Activated T-helper 17 cell treated with anti-CD3 and anti-CD28 coated beads, Interleukin-2, amount 50 U/mL, for 72 hours (primary cell): ENCODE data around the gene STARD8. TPM values are rescaled to one million over a fixed set of nuclear protein-coding genes. Genes with fewer than 3 reads are reported as not detected.
"Not testable (repeated sequence)": the region's sequence is repeated elsewhere in the genome, so short reads cannot be mapped to it uniquely, and the experiment has no call there.

Experiments used
- ATAC-seq: fragments of 150-1000 bp; cut with Tn5 transposase; replicated peaks from 2 replicates; pipeline ENCODE4 v1.10.0; 2021; ENCODE audit warnings: mild to moderate bottlenecking, moderate library complexity
- H3K27ac Mint-ChIP-seq: one replicate; pipeline ENCODE4 v1.8.0; 2022; ENCODE audit warnings: mixed read lengths
- H3K27me3 Mint-ChIP-seq: one replicate; pipeline ENCODE4 v1.8.0; 2022; ENCODE audit warnings: mixed read lengths
- H3K36me3 Mint-ChIP-seq: one replicate; pipeline ENCODE4 v1.8.0; 2022; ENCODE audit warnings: low read depth, mild to moderate bottlenecking, mixed read lengths
- H3K4me1 Mint-ChIP-seq: one replicate; pipeline ENCODE4 v1.8.0; 2022; ENCODE audit warnings: mixed read lengths
- H3K4me3 Mint-ChIP-seq: one replicate; pipeline ENCODE4 v1.8.0; 2022; ENCODE audit warnings: mild to moderate bottlenecking, mixed read lengths
- H3K9me3 Mint-ChIP-seq: one replicate; pipeline ENCODE4 v1.8.0; 2022; ENCODE audit warnings: mixed read lengths
- total RNA-seq, 2 donors: library from RNA; stranded (reverse); gene quantifications; one replicate each; pipeline ENCODE4 v1.2.3, GENCODE V29; 2022

STARD8 gene
- total RNA-seq = 1 to 10 TPM in 1 of 2 donors, under 1 TPM in 1; 0.52 to 1.8 TPM

- ATAC-seq = no peak
- Mint-ChIP-seq H3K27me3 (peaks cover 9% of the 10 kb centered on the region), H3K27ac (no peak within 1 kb of the TSS), H3K9me3 (no peaks in the 10 kb centered on the region), H3K4me3 (no peak within 1 kb of the TSS), H3K36me3 (no peaks in the 10 kb centered on the region), H3K4me1 (no peaks in the 10 kb centered on the region)
Observed at GRCh38 chrX:68647156-68647957, at the start of gene STARD8. Gene STARD8 (plus strand): TSS chrX:68647666. CDS start chrX:68647883, 217 bp downstream.

- H3K27me3 Mint-ChIP-seq = no peaks in the 10 kb centered on the region
- H3K4me3 Mint-ChIP-seq = no peak overlapping the region
- no peak for ATAC-seq
- H3K36me3 Mint-ChIP-seq = no peaks in the 10 kb centered on the region
- H3K27ac Mint-ChIP-seq = no peak overlapping the region
- H3K4me1 Mint-ChIP-seq = no peaks in the 10 kb centered on the region
- peaks cover 12% of the 10 kb centered on the region for H3K9me3 Mint-ChIP-seq
Observed at GRCh38 chrX:68598841-68599240, 48.6 kb upstream of the STARD8 start.

DNA sequence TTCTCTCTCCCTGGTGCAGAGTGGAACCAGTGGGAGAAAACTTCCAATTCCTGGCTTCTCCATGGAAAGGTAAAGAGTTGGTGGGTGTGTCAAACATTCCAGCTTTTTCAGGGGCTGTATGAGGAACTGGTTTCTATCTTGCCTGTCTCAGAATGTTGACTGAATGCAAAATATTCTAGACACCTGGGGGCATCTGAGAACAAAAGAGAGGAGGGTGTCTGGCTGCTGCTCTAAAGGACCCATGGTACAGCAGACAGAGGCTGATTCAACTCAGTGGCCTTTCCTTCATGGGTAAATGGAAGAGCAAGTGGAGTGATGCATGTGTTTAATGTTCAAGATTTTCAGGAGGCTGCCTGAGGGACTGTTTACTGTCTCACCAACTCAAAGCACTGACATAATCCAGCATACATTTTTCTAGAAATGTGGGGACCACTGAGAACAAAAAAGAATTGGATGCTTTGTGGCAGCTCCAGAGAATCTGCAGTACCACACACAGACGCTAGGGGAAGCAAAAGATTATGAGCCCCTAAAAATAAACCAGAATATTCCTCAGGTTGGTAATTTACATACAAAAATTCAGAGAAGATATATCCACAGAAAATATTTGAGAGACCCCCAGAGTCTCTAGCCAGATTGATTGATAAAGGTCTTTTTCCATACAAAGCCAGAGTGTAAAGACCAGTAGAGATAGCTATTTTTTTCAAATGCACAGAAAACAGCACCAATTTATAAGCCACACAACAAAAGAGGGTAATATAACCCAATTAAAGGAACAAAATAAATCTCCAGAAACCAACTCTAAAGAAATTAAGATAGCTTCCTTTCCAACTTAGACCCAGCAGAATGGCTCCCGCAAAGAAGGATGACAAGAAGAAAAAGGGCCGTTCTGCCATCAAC lies 48.0 kb upstream of the STARD8 start:
- peaks cover 13% of the 10 kb centered on the region for H3K9me3 Mint-ChIP-seq

DNA sequence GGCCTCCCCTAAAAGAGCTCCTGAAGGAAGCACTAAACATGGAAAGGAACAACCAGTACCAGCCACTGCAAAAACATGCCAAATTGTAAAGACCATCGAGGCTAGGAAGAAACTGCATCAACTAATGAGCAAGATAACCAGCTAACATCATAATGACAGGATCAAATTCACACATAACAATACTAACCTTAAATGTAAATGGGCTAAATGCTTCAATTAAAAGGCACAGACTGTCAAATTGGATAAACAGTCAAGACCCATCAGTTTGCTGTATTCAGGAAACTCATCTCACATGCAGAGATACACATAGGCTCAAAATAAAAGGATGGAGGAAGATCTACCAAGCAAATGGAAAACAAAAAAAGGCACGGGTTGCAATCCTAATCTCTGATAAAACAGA lies 43.2 kb upstream of the STARD8 start:
- H3K9me3 Mint-ChIP-seq, H3K36me3 Mint-ChIP-seq, H3K4me3 Mint-ChIP-seq, H3K4me1 Mint-ChIP-seq, ATAC-seq, H3K27ac Mint-ChIP-seq, H3K27me3 Mint-ChIP-seq: not testable (repeated sequence)

More for the DNA sequence above, 48.0 kb upstream of the STARD8 start:
- ATAC-seq = no peak
- Mint-ChIP-seq H3K27ac (no peak overlapping the region), H3K4me3 (no peak overlapping the region), H3K4me1 (no peaks in the 10 kb centered on the region), H3K36me3 (no peaks in the 10 kb centered on the region), H3K27me3 (no peaks in the 10 kb centered on the region)

- H3K4me1 Mint-ChIP-seq, ATAC-seq, H3K27me3 Mint-ChIP-seq, H3K36me3 Mint-ChIP-seq, H3K9me3 Mint-ChIP-seq, H3K4me3 Mint-ChIP-seq, H3K27ac Mint-ChIP-seq: not testable (repeated sequence)
Observed at GRCh38 chrX:68614733-68615132, 32.7 kb upstream of the STARD8 start.

- no peak overlapping the region for H3K27ac Mint-ChIP-seq
- no peaks in the 10 kb centered on the region for H3K4me1 Mint-ChIP-seq
- H3K4me3 Mint-ChIP-seq = no peak overlapping the region
- H3K9me3 Mint-ChIP-seq = no peaks in the 10 kb centered on the region
- ATAC-seq = no peak
- peaks cover 3% of the 10 kb centered on the region for H3K27me3 Mint-ChIP-seq
- no peaks in the 10 kb centered on the region for H3K36me3 Mint-ChIP-seq
Observed at GRCh38 chrX:68627986-68628385, 19.5 kb upstream of the STARD8 start.

DNA sequence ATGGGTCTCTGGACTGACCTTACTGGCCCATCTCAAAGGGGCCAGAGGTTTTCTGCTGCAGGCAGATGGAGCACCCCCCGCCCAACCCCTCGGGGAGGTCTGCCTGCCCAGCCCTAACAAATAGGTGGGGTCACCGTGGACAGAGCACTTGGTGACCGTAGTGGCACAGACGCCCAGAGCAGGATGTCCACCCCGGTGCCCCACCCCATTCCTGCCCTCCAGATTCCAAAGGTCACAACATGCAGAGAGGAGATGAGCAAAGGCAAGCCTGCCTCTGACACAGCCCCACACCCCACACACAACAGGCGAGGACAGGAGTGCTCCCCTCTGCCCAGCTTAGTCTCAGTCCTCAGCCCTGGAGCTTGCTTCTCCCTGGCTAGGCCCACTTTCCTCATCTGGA lies 17.5 kb upstream of the STARD8 start:
- H3K4me1 Mint-ChIP-seq, H3K27ac Mint-ChIP-seq, H3K36me3 Mint-ChIP-seq, ATAC-seq, H3K9me3 Mint-ChIP-seq, H3K27me3 Mint-ChIP-seq, H3K4me3 Mint-ChIP-seq: not testable (repeated sequence)

GRCh38 chrX:68631336-68631735 lies 16.1 kb upstream of the STARD8 start:
- no peaks in the 10 kb centered on the region for H3K36me3 Mint-ChIP-seq
- no peak for ATAC-seq
- H3K4me3 Mint-ChIP-seq = no peak overlapping the region
- no peak overlapping the region for H3K27ac Mint-ChIP-seq
- H3K4me1 Mint-ChIP-seq = no peaks in the 10 kb centered on the region
- no peaks in the 10 kb centered on the region for H3K9me3 Mint-ChIP-seq
- peaks cover 3% of the 10 kb centered on the region for H3K27me3 Mint-ChIP-seq

GRCh38 chrX:68632491-68632890 lies 15.0 kb upstream of the STARD8 start:
- no peak overlapping the region for H3K4me3 Mint-ChIP-seq
- no peaks in the 10 kb centered on the region for H3K4me1 Mint-ChIP-seq
- ATAC-seq = no peak

DNA sequence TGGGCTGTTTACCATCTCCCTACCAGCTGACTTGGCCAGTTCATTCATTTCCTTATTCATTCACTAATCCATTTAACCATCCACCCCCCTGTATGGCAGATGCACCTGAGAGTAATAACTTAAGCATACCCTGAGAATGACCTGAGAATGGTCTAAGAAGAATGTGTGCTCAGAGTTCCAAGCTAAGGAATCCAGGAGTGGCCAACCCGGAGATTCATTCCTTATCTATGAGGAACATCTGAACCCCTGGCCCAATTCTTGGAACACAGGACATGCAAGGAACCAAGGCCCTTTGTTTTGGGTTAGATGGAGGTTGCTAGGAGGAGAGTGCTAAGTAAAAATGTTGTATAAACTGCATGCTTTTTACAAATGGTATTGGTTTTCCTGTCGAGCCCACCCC lies 13.5 kb upstream of the STARD8 start:
- H3K36me3 Mint-ChIP-seq = no peaks in the 10 kb centered on the region
- no peak overlapping the region for H3K4me3 Mint-ChIP-seq
- H3K27me3 Mint-ChIP-seq = peaks cover 3% of the 10 kb centered on the region
- no peak for ATAC-seq
- no peak overlapping the region for H3K27ac Mint-ChIP-seq
- H3K9me3 Mint-ChIP-seq = no peaks in the 10 kb centered on the region
- H3K4me1 Mint-ChIP-seq = no peaks in the 10 kb centered on the region

More at GRCh38 chrX:68632491-68632890, 15.0 kb upstream of the STARD8 start:
- no peaks in the 10 kb centered on the region for H3K36me3 Mint-ChIP-seq
- no peak overlapping the region for H3K27ac Mint-ChIP-seq
- H3K27me3 Mint-ChIP-seq = peaks cover 3% of the 10 kb centered on the region
- no peaks in the 10 kb centered on the region for H3K9me3 Mint-ChIP-seq

GRCh38 chrX:68634649-68635227 lies 12.7 kb upstream of the STARD8 start:
- Mint-ChIP-seq H3K36me3 (no peaks in the 10 kb centered on the region), H3K27me3 (peaks cover 3% of the 10 kb centered on the region), H3K9me3 (no peaks in the 10 kb centered on the region), H3K4me1 (no peaks in the 10 kb centered on the region), H3K27ac (no peak overlapping the region), H3K4me3 (no peak overlapping the region)
- ATAC-seq = no peak

GRCh38 chrX:68640661-68641060 lies 6.8 kb upstream of the STARD8 start:
- no peak for ATAC-seq
- no peak overlapping the region for H3K4me3 Mint-ChIP-seq
- no peaks in the 10 kb centered on the region for H3K4me1 Mint-ChIP-seq
- H3K27me3 Mint-ChIP-seq = no peaks in the 10 kb centered on the region
- H3K27ac Mint-ChIP-seq = no peak overlapping the region
- no peaks in the 10 kb centered on the region for H3K36me3 Mint-ChIP-seq
- no peaks in the 10 kb centered on the region for H3K9me3 Mint-ChIP-seq

- H3K4me1 Mint-ChIP-seq = no peaks in the 10 kb centered on the region
- H3K4me3 Mint-ChIP-seq = no peak overlapping the region
- H3K9me3 Mint-ChIP-seq = no peaks in the 10 kb centered on the region
- H3K27ac Mint-ChIP-seq = no peak overlapping the region
- H3K36me3 Mint-ChIP-seq = no peaks in the 10 kb centered on the region
- peaks cover 9% of the 10 kb centered on the region for H3K27me3 Mint-ChIP-seq
- no peak for ATAC-seq
Observed at GRCh38 chrX:68644861-68645260, 2.6 kb upstream of the STARD8 start.

DNA sequence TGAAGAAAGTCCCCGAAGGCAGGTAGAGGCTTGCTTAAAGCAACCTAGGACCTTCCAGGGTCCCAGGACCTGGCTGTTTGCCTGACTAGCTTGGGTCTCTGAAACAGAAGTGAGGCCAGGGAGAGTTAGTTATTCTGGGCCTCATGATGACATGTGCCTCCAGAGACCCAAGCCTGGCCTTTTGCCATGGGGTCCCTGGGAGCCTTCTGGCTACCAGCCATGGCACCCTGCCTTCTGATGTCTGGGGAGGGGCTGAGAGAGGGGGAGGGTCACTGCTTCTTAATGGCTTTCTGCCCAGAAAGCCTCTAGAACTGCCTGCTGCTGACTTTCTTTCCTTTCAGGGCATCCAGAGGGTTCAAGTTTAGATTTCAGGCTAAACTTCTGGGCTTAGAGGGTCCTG lies 1.0 kb upstream of the STARD8 start:
- Mint-ChIP-seq H3K4me3 (no peak overlapping the region), H3K4me1 (no peaks in the 10 kb centered on the region), H3K27me3 (peaks cover 9% of the 10 kb centered on the region), H3K36me3 (no peaks in the 10 kb centered on the region), H3K9me3 (no peaks in the 10 kb centered on the region), H3K27ac (no peak overlapping the region)
- no peak for ATAC-seq
